Neural progenitor cell (in vitro differentiated cells): ENCODE data around the gene GALNT2. TPM values are rescaled to one million over a fixed set of nuclear protein-coding genes. Genes with fewer than 3 reads are reported as not detected.

Source experiments
- DNase-seq: peaks from one replicate; pipeline ENCODE4 v3.0.0-alpha.2; 2016; ENCODE audit warnings: low spot score
- H2AFZ ChIP-seq: fragments of 200-600 bp; sonication (generic); replicated peaks from 2 replicates; pipeline ENCODE4 v1.6.1; 2016; ENCODE audit warnings: antibody characterized with exemption
- H3F3A ChIP-seq: fragments of 200-600 bp; sonication (generic); 2 replicates; pipeline ENCODE4 v1.6.1; 2016; ENCODE audit warnings: antibody characterized with exemption, low read depth
- H3K27ac ChIP-seq: fragments of 200-600 bp; sonication (generic); 2 replicates; pipeline ENCODE4 v1.5.1; 2016; ENCODE audit warnings: mild to moderate bottlenecking
- H3K27me3 ChIP-seq: fragments of 200-600 bp; sonication (generic); 2 replicates; pipeline ENCODE4 v1.6.1; 2016; ENCODE audit warnings: mild to moderate bottlenecking, moderate library complexity
- H3K36me3 ChIP-seq: fragments of 200-600 bp; sonication (generic); 2 replicates; pipeline ENCODE4 v1.5.1; 2016
- H3K4me1 ChIP-seq: fragments of 200-600 bp; sonication (generic); 2 replicates; pipeline ENCODE4 v1.6.1; 2016; ENCODE audit warnings: mixed run types
- H3K4me2 ChIP-seq: fragments of 200-600 bp; sonication (generic); 2 replicates; pipeline ENCODE4 v1.6.1; 2016
- H3K4me3 ChIP-seq: fragments of 200-600 bp; sonication (generic); 2 replicates; pipeline ENCODE4 v1.5.1; 2016
- H3K79me2 ChIP-seq: fragments of 200-600 bp; sonication (generic); 2 replicates; pipeline ENCODE4 v1.6.1; 2016; ENCODE audit warnings: low read depth
- H3K9ac ChIP-seq: fragments of 200-600 bp; sonication (generic); 2 replicates; pipeline ENCODE4 v1.6.1; 2016
- H3K9me3 ChIP-seq: fragments of 200-600 bp; sonication (generic); 2 replicates; pipeline ENCODE4 v1.5.1; 2016; ENCODE audit warnings: low read depth
- H4K20me1 ChIP-seq: fragments of 200-600 bp; sonication (generic); 2 replicates; pipeline ENCODE4 v1.6.1; 2016; ENCODE audit warnings: low read depth
- H3K27ac Mint-ChIP-seq: 3 replicates; pipeline ENCODE4 v1.8.0; 2021; ENCODE audit warnings: mixed read lengths
- H3K27me3 Mint-ChIP-seq: 2 replicates; pipeline ENCODE4 v1.8.0; 2022; ENCODE audit warnings: low read depth, mild to moderate bottlenecking, inconsistent platforms, moderate library complexity, mixed read lengths; ENCODE audit not compliant: insufficient read depth
- H3K36me3 Mint-ChIP-seq: 3 replicates; pipeline ENCODE4 v1.8.0; 2021; ENCODE audit warnings: mixed read lengths
- H3K4me1 Mint-ChIP-seq: 3 replicates; pipeline ENCODE4 v1.8.0; 2021; ENCODE audit warnings: mixed read lengths
- H3K4me3 Mint-ChIP-seq: 3 replicates; pipeline ENCODE4 v1.8.0; 2021; ENCODE audit warnings: mild to moderate bottlenecking, moderate library complexity, mixed read lengths
- H3K9me3 Mint-ChIP-seq: 3 replicates; pipeline ENCODE4 v1.8.0; 2020; ENCODE audit warnings: mixed read lengths
- EZH2 ChIP-seq: fragments of 200-600 bp; sonication (generic); IDR thresholded peaks from 2 replicates; pipeline ENCODE4 v1.6.1; 2017; ENCODE audit warnings: antibody characterized with exemption, mild to moderate bottlenecking, moderate library complexity
- EZH2phosphoT487 ChIP-seq: fragments of 200-600 bp; sonication (generic); IDR thresholded peaks from 2 replicates; pipeline ENCODE4 v1.6.1; 2017; ENCODE audit warnings: antibody characterized with exemption
- total RNA-seq: library from RNA; depleted of rRNA; stranded (reverse); fragments of >200 nt; gene quantifications from 2 replicates; pipeline ENCODE4 v1.2.3, GENCODE V29; 2015; ENCODE audit warnings: low replicate concordance
- TF ChIP-seq, protein P1 (sequence below): fragments of 200-600 bp; sonication (generic); IDR thresholded peaks from 2 replicates; pipeline ENCODE4 v1.5.1; 2017; ENCODE audit warnings: antibody characterized with exemption, mild to moderate bottlenecking

GALNT2 gene
- total RNA-seq, 1 donor from 2014 or later = 37.6 TPM

DNA sequence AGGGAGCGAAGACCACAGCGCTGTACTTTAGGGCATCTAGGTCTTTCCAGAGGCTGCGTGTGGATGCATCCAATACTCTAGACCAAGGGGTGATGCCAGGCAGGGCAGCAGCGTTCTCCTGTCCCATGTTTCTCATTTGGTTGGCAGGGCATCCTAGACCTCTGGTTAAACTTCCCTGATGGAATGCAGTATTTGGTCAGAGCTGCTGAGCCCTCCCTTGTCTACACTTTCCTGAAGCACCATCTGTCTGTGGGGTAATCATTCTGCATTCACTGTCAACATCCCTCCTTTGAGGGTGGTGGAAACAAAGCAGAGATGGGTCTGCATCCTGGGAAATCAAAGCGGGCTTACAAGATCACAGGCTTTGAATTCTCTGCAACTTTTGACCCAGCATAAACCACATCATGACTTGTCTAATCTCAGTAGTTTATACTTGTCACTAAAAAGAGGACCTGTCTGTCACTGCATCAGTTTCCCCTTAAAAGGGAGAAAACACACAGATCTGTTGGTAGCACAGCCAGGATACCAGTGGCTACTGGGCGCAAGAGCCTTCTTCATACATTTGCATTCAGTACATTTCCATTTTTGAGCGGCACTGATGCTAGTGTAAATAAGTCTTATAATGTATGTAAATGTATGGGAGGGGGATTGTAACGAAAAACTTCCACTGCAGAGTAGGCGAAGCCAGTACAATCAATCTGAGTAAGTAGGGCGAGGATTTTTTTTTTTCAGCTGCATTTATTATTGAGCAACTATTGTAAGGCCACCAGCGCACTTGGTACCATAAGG, 106.3 kb downstream of the GALNT2 start:
- Histone ChIP-seq H3K27ac (no peak overlapping the region), H3K36me3 (no peaks in the 10 kb centered on the region), H2AFZ (no peak overlapping the region), H3K27me3 (no peaks in the 10 kb centered on the region), H3K4me3 (no peak overlapping the region), H3F3A (no peaks in the 10 kb centered on the region), H4K20me1 (no peaks in the 10 kb centered on the region), H3K4me1 (peaks cover 23% of the 10 kb centered on the region), H3K9ac (no peak overlapping the region), H3K79me2 (peaks cover 11% of the 10 kb centered on the region), H3K9me3 (no peaks in the 10 kb centered on the region), H3K4me2 (no peak overlapping the region)
- no peaks in the 10 kb centered on the region for H3K9me3 Mint-ChIP-seq
- no peak for DNase-seq
- TF ChIP-seq, protein P1, sequence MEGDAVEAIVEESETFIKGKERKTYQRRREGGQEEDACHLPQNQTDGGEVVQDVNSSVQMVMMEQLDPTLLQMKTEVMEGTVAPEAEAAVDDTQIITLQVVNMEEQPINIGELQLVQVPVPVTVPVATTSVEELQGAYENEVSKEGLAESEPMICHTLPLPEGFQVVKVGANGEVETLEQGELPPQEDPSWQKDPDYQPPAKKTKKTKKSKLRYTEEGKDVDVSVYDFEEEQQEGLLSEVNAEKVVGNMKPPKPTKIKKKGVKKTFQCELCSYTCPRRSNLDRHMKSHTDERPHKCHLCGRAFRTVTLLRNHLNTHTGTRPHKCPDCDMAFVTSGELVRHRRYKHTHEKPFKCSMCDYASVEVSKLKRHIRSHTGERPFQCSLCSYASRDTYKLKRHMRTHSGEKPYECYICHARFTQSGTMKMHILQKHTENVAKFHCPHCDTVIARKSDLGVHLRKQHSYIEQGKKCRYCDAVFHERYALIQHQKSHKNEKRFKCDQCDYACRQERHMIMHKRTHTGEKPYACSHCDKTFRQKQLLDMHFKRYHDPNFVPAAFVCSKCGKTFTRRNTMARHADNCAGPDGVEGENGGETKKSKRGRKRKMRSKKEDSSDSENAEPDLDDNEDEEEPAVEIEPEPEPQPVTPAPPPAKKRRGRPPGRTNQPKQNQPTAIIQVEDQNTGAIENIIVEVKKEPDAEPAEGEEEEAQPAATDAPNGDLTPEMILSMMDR = no peak
- TF ChIP-seq EZH2 (no peak), EZH2phosphoT487 (no peak)
- no peak overlapping the region for H3K4me3 Mint-ChIP-seq
- H3K4me1 Mint-ChIP-seq = peaks cover 38% of the 10 kb centered on the region
- H3K27ac Mint-ChIP-seq = no peak overlapping the region
- H3K27me3 Mint-ChIP-seq = no peaks in the 10 kb centered on the region
- peaks cover 4% of the 10 kb centered on the region for H3K36me3 Mint-ChIP-seq

DNA sequence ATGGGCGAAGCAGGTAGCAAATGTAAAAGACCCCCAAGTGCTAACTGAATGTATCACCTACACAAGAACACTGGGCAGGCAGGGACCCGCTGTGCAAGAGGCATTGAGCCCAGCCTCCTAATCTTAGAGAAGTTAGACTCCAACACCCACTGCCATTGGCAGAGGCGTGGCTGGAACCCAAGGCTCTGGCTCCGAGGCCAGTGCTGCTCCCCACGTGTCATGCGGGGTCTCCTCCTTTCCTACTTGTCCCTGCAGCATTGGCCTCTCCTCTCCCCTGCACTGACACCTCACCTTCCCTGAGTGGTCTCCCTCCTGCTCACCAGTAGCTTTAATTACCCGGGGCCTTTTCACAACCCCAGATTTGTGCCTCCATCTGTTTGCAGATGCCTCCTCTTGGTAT, 107.0 kb downstream of the GALNT2 start:
- Histone ChIP-seq H3K9me3 (no peaks in the 10 kb centered on the region), H3K79me2 (peaks cover 5% of the 10 kb centered on the region), H2AFZ (no peak overlapping the region), H3K4me2 (no peak overlapping the region), H4K20me1 (no peaks in the 10 kb centered on the region), H3K27ac (no peak overlapping the region), H3K4me1 (peaks cover 23% of the 10 kb centered on the region), H3K36me3 (no peaks in the 10 kb centered on the region), H3K4me3 (no peak overlapping the region), H3K27me3 (no peaks in the 10 kb centered on the region), H3K9ac (no peak overlapping the region), H3F3A (no peaks in the 10 kb centered on the region)
- Mint-ChIP-seq H3K36me3 (peaks cover 7% of the 10 kb centered on the region), H3K9me3 (no peaks in the 10 kb centered on the region), H3K27ac (no peak overlapping the region), H3K27me3 (no peaks in the 10 kb centered on the region), H3K4me1 (peaks cover 38% of the 10 kb centered on the region), H3K4me3 (no peak overlapping the region)
- DNase-seq = no peak
- TF ChIP-seq EZH2phosphoT487 (no peak), EZH2 (no peak)
- TF ChIP-seq, protein P1 = no peak

DNA sequence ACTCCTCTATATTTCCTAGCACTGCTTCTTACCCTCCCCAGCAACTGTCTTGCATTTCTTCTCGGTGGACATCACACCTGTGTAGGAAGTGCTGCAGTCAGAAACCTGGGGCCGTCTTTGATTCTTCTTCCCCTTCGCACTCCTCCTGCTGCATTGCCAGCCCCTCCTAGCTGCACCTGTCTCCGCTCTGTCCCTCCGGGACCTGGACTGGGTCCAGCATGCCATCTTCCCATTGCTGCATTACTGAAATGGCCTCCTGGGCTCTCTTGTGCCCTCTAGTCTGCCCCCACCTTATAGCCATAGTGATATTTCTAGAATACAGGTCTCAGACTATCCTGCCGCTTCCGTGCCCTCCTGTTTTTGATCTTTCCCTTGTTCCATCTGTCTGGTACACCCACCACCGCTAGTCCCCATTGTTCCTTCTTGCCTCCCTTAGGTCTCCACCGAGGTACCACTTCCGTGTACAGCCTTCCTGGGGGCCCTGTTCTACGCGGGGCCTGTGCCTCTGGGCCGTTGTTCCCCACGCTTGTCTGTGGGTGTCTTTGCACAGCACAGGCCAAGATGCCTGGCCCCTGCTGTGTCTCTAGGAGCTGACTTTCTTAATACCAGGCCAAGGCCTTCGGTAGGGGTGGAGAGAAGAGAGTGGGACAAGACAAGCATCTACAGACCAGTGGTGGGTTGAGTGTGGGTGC, 107.6 kb downstream of the GALNT2 start:
- Mint-ChIP-seq H3K4me3 (no peak overlapping the region), H3K27me3 (no peaks in the 10 kb centered on the region), H3K36me3 (peaks cover 12% of the 10 kb centered on the region), H3K4me1 (peaks cover 38% of the 10 kb centered on the region), H3K9me3 (no peaks in the 10 kb centered on the region), H3K27ac (peak overlapping the region; percentile 57)
- H4K20me1 ChIP-seq = no peaks in the 10 kb centered on the region
- H3K9me3 ChIP-seq = no peaks in the 10 kb centered on the region
- no peak overlapping the region for H3K4me3 ChIP-seq
- peaks cover 4% of the 10 kb centered on the region for H3K79me2 ChIP-seq
- no peak overlapping the region for H2AFZ ChIP-seq
- no peak for DNase-seq
- TF ChIP-seq, protein P1 = no peak
- TF ChIP-seq EZH2 (no peak), EZH2phosphoT487 (no peak)
- no peaks in the 10 kb centered on the region for H3K27me3 ChIP-seq
- H3K9ac ChIP-seq = no peak overlapping the region
- no peaks in the 10 kb centered on the region for H3K36me3 ChIP-seq
- H3K4me1 ChIP-seq = peaks cover 23% of the 10 kb centered on the region
- H3F3A ChIP-seq = no peaks in the 10 kb centered on the region
- no peak overlapping the region for H3K27ac ChIP-seq
- H3K4me2 ChIP-seq = no peak overlapping the region
